DMS153 treated with DMSO at 0.1 percent for 48 hours (cell line): Measurements from ENCODE around the gene CPNE9.

Experiments
- DNase-seq: peaks from one replicate; lab custom pipeline; 2025; ENCODE audit not compliant: unreplicated experiment; lab: John Stamatoyannopoulos, UW

Gene CPNE9, protein sequence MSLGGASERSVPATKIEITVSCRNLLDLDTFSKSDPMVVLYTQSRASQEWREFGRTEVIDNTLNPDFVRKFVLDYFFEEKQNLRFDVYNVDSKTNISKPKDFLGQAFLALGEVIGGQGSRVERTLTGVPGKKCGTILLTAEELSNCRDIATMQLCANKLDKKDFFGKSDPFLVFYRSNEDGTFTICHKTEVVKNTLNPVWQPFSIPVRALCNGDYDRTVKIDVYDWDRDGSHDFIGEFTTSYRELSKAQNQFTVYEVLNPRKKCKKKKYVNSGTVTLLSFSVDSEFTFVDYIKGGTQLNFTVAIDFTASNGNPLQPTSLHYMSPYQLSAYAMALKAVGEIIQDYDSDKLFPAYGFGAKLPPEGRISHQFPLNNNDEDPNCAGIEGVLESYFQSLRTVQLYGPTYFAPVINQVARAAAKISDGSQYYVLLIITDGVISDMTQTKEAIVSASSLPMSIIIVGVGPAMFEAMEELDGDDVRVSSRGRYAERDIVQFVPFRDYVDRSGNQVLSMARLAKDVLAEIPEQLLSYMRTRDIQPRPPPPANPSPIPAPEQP

GRCh38 chr3:9703736-9704346, at the start of gene CPNE9:
Gene CPNE9, plus strand, starts transcription at chr3:9703833. Its CDS starts 164 bp downstream, at chr3:9703997.
- no peak for DNase-seq

DNA sequence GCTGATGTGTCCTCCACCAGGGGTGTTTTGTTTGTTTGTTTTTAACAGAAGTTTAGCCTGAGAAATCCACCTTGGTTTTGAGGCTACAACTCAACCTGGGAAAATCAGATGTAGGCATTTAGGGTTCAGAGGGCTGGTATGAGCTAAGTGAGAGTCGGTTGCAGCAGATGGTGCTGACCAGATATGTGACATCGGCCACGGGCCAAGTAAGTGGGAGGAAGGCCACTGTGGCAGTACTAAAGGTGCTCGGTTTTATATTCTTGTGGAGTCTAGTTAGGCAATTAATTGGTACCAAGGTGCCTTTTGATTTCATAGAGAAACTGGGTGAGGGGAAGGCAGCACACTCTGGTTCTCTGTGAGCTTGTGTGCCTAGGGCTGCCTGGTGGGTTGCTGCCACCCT, 43.8 kb upstream of the CPNE9 start:
- DNase-seq = no peak

GRCh38 chr3:9660972-9661371, 42.7 kb upstream of the CPNE9 start:
- no peak for DNase-seq

DNA sequence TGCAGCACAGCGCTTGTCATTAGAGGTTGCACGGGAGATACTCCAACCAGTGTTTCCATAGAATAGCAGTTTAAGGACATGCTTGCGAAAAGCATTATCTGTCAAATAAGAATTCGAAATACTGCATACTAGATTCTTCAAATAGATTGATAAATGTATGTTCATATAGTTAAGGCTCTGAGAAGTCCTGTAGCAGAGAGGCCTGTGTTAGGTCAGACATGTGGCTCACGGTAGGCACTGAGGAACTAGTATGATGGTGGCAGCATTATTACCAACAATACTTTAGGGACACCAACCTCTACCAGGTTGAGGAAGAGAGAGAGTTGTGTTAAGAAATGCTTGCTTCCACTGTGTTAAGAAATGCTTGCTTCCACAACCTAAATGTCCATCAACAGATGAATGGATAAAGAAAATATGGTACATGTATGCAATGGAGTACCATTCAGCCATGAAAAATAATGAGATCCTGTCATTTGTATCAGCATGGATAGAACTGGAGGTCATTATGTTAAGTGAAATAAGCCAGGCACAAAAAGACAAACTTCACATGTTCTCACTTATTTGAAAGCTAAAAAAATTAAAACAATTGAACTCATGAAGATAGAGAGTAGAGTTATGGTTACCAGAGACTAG, 39.4 kb upstream of the CPNE9 start:
- no peak for DNase-seq

- DNase-seq = no peak
Observed at GRCh38 chr3:9666704-9667445, 36.8 kb upstream of the CPNE9 start.

- DNase-seq = no peak
Observed at GRCh38 chr3:9669277-9669676, 34.4 kb upstream of the CPNE9 start.

DNA sequence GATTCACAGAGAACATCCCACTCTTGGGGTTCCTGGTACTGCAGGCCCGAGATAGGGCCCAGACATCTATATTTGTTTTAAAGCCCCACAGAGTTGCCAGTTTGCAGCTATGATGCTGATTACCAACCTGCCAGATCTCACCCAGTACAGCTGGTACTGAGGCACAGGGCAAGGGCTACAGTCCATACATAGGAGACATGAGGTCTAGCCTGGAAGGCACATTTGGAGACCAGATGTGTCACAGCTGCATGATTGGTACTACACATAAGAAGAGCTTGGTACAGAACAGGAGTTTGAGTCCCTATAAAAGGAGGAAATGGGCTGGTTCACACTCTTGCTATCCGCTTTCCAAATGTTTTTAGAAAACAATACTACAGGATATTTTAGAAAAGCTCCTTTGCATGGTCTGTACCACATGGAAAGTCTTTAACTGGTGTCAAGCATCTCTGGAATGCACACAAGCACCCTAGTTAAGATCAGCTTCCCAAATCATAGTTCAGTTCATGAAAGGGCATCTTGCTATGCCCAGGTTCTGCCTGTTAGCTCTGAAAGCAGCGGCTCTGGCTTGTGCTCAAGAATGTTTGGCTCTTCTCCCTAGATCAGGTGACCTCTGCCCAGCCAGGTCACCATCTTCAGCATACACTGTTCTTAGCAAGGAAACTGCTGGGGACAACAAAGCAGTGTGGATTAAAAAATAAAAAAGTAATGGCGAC, 33.8 kb upstream of the CPNE9 start:
- DNase-seq = no peak

GRCh38 chr3:9673082-9673481, 30.6 kb upstream of the CPNE9 start:
- DNase-seq = no peak

DNA sequence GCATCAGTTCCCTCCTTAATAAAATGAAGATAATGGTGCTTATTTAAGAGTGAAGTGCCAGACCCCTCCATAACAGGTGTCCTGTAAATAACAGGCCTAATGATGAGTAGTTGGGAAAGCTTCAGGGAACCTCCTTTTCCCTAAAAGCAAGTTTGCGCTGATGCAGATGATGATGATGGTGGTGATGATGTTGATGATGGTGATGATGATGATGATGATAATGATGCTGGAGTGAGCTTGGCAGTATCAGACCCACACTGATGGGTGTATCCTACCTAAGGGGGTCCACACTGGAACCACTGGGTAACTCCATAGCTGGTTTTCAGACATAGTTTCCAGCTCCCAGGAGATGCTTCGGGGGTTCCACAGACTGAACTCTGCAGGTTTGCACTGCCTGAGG, 29.9 kb upstream of the CPNE9 start:
- DNase-seq = no peak

DNA sequence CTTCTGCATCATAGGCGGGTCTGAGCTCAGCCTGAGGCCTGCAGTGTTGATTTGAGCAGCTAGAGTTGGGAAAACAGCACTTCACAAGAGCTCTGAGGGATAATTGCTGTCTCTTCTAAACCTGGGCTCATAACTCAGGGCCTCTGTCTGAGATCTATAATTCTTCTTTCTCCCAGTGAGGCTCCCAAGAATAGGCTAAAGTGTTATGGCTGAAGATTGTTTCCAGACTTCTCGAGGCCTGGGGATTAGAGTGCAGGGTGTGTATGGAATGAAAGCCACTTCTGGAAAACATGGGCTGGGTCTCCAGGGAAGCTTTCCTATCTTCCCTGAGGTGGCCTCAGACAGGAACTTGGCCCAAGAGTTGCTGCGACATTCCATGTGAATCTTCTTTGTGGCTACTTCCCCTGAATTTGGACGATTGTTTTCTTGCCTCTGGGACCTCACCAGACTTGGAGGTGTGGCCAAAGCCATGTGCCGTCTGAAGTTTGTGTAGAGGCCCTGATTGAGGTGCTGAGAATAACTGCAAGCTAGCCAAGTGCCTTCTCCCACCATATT, 27.8 kb upstream of the CPNE9 start:
- DNase-seq = no peak

DNA sequence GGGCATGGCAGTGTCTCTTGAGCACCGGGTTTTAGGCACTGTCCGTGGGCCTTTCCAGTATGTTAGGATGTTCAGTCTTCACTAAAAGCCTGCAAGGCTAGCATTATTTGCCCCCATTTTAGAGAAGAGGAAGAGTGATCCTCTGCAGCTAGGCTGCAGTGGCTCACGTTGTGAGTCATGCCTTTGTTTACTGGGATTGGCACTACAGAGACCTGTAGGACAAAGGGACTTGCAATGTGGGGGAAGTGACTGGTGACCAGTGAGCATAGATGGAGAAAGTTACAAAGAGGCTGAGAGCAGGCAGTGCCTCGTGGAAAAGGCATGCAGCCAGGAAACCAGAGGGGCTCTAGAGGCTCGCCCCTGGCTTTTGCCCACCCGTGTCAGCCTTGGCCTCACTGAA, 26.8 kb upstream of the CPNE9 start:
- DNase-seq = no peak

GRCh38 chr3:9678493-9678892, 25.1 kb upstream of the CPNE9 start:
- DNase-seq = no peak

GRCh38 chr3:9679476-9680080, 24.1 kb upstream of the CPNE9 start:
- no peak for DNase-seq

DNA sequence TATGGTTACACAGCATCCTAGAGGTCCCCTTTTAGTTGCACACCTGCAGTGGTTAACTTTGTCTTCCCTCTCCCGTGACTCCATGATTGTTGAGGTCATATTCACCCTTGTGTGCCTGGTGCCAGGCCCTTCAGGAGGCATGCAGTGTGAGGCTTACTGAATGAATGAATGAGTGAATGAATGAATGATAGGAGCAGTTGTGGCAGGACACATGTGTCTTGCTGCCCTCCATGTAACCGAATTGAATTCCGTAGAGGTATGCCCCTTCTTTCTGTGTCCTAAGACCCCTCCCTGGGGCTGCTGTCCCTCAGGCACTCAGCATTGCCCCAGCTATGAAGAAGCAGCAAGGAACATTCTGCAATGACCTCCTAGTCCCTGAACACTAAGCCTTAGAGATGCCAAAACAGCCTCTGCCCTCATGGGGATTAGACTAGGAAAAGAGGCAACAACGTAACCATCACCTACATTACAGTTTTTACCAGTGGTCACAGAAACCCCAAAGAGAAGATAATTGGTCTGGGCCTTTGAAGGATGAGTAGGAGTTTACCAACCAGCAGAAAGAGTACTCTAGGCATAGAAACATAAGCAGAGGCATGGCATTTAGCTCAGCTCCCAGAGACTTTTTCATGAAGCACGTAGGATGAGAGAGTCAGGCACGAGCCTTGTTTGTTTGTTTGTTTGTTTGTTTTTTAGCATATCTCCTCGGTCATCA, 22.5 kb upstream of the CPNE9 start:
- no peak for DNase-seq

GRCh38 chr3:9681723-9682081, 21.9 kb upstream of the CPNE9 start:
- no peak for DNase-seq

DNA sequence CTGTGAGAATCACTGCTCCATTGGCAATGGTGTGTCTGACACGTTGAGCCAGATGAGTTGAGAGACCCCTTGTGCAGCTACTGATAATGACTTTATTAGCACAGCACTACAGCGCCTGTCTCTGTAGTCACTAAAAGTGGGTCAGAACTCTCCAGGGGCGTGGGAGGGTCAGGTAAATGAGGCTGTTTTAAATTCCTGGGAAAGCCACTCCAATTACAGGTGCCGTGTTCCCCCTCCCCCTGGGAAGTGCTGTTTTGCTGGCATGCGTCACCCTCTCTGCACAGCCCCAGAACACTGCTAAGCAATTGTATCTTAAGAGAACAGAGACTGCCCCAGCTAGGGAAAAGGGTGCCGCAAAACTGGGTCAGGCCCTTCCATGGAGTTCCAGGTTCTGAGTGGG, 21.5 kb upstream of the CPNE9 start:
- no peak for DNase-seq

DNA sequence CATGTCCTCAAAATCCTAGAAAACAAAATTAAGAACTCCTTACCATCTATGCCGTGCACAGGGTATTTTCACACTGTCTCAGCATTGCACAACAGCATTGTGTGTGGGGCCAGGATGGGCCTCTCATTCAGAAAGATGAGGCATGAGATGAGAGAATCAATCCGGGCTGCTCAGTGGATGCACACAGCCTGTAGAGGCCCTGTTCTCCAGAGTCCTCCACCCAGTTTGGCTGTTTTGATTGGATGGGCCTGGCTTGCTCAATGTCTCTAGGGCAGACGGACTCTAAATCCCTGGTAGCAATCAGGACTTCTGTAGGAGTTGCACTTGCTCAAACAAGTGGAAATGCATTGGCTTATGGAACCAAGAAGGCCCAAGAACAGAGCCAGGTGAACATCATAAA, 20.2 kb upstream of the CPNE9 start:
- DNase-seq = no peak

DNA sequence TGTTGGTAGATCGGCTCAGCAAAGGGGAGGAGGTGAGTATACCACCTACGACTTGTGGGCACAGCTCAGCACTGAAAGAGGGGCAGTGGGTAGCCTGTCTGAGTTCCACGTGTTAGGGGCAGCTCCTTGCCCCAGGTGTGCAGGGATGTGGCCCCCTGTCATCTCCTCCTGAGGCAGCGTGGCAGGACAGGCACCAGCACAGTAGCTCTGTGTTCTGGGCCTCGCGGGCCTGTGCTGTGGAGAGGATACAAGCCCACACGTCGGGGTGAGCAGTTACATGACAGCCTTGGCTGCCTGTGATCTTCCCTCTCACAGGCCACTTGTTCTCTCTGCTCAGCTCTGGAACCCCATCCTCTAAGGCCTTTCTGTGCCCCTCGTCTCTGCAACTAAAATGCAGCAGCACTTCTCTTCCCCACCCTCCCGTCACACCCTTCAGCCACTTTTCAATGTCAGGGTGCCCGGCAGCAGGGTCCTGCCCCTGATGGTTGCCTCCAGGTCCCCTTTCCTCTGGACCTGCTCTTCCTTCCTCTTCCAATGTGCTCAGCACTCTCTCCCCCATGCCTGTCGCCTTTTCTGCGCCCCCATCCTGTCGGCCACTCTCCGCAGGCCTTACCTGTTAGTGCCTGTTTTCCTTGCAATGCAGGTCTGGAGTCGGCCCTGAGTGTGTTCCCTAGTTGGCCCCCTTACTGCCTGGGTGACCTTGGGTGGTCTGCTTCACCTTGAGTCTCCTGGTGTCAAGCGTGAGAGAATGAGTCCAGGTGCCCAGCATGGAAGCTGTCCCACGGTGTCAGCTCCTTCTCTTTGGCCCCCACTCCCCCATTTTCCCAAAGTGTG, 18.2 kb upstream of the CPNE9 start:
- no peak for DNase-seq
